IMR-90 (cell line): ENCODE results near the gene CREB5.

Experiments
- CTCF ChIP-seq: conservative IDR thresholded peaks from 2 replicates; pipeline ENCODE4 v1.5.1; 2012; ENCODE audit warnings: mild to moderate bottlenecking, low read depth, low read length, improper control_type of control experiment
- ELK1 ChIP-seq: fragments of 150-350 bp; IDR thresholded peaks from 2 replicates; pipeline ENCODE4 v1.6.1; 2016; ENCODE audit warnings: low read depth, mild to moderate bottlenecking, low read length, moderate library complexity, borderline replicate concordance
- FOS ChIP-seq: fragments of 150-350 bp; IDR thresholded peaks from 2 replicates; pipeline ENCODE4 v1.6.1; 2016; ENCODE audit warnings: low read depth, low read length
- POLR2A ChIP-seq: IDR thresholded peaks from 2 replicates; pipeline ENCODE4 v1.6.1; 2012; ENCODE audit warnings: mild to moderate bottlenecking, low read depth, low read length
- RAD21 ChIP-seq: IDR thresholded peaks from 2 replicates; pipeline ENCODE4 v1.6.1; 2012; ENCODE audit warnings: low read length, improper control_type of control experiment
- RCOR1 ChIP-seq: IDR thresholded peaks from 2 replicates; pipeline ENCODE4 v1.6.1; 2012; ENCODE audit warnings: mild to moderate bottlenecking, low read length, improper control_type of control experiment; ENCODE audit not compliant: insufficient replicate concordance
- SMC3 ChIP-seq: fragments of 150-350 bp; IDR thresholded peaks from 2 replicates; pipeline ENCODE4 v1.6.1; 2016; ENCODE audit warnings: low read depth, mild to moderate bottlenecking, antibody characterized with exemption, low read length, moderate library complexity

- TF ChIP-seq CTCF (no peak), RCOR1 (no peak), ELK1 (no peak), SMC3 (no peak), POLR2A (no peak), FOS (no peak), RAD21 (no peak)
Measured at GRCh38 chr7:28516390-28517172, 104.3 kb downstream of the CREB5 start.
